ENCODE measurements around the gene ALX4.

Gene ALX4

GRCh38 chr11:44288133-44288526 lies 21.8 kb downstream of the ALX4 start:
- no peak for DNase-seq

GRCh38 chr11:44286911-44287310 lies 23.0 kb downstream of the ALX4 start:
- no peak for DNase-seq

- DNase-seq, result peak; percentile 74
Measured at GRCh38 chr11:44286268-44286880, 23.6 kb downstream of the ALX4 start.

- DNase-seq, result no peak
Measured at GRCh38 chr11:44285756-44286155, 24.2 kb downstream of the ALX4 start.

- DNase-seq, result peak; percentile 15
Measured at GRCh38 chr11:44282620-44283019, 27.3 kb downstream of the ALX4 start.

GRCh38 chr11:44281151-44281550 lies 28.8 kb downstream of the ALX4 start:
- DNase-seq, result no peak

- no peak for DNase-seq
Measured at GRCh38 chr11:44280257-44280656, 29.7 kb downstream of the ALX4 start.

GRCh38 chr11:44279483-44279882 lies 30.5 kb downstream of the ALX4 start:
- no peak for DNase-seq

DNA sequence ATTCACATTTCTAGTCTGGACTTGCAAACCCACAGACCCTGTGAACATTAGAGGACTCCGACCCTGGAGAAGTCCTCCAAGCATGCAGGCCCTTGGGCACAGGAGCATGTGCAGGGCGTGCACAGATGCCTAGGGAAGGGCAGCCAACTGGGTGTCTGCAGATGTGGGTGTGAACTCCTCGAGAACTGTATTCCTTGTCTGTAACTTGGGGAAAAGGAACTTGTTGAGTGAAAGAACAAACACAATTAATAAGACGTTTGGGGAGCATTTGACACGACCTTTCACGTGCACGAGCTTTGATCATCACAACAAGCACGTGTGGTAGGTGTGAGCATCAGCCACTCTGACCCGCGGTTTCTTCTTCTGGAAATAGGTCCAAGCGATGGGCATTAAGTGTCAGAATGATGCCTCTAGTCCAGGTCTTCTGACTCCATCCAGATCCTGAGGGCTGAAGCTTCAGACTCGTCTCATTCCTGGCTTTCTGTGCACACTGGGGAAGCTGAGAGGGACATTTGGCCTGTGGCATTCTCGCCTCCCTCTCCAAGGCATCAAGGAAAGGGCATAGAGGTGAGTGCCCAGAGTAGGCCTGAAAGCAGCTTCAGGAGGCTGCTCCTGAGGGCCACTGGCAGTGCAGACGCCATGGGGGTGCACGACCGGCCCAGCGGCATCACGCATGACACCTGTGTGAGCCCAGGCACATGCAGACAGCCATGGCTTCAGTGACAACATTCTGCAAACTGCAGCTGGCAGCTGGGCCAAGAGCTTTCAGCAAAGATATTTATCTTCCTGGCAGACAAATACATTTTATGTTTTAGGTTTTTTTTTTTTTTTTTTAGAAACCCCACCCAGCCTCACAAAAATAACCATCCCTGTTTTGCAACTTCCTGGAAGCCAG lies 32.5 kb downstream of the ALX4 start:
- no peak for DNase-seq

DNA sequence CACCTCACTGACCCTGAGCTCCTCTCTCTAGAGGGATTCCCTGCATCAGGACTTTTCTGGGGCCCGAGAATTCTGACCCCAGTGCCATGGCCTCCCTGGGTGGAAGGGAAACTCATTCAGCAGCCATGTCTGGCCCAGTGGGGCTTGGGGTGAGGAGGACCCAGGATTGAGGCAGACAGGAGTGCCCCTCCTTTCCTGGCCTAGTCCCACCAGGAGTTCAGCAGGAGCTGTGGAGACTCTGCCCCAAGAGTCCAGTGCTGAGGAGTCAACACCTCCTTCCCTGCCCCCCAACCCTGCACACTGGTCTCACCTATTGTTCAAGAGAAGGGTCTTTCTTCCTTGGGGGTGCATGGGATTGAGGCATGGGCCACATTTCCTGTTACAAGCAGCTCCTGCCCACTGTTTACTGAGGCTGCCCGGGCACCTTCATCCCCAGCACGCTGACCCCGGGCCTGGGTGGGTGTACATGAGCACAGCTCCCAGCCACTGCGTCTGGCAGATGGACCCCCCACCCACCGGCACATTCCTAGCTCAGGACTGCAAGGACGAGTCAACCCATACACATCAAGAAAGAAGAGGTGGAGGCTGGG lies 33.9 kb downstream of the ALX4 start:
- DNase-seq, result no peak

DNA sequence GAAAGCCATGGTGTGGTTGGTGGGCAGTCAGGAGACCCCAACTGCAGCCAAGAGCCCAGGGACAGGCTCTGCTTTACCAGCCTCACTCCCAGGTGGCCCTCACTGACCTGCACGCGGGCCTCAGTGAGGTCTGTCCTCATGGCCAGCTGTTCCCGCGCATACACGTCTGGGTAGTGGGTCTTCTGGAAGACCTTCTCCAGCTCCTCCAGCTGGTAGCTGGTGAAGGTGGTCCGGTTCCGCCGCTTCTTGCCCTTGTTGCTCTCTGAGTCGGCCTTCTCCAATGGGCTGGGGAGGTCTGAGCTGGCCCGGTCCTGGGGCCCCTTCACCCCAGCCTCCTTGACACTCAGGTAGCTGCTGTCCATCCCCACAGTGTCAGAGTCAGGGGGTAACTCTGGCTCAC lies 34.7 kb downstream of the ALX4 start:
- DNase-seq, result no peak

GRCh38 chr11:44274404-44274803 lies 35.5 kb downstream of the ALX4 start:
- no peak for DNase-seq

- no peak for DNase-seq
Measured at GRCh38 chr11:44271286-44271685, 38.7 kb downstream of the ALX4 start.

DNA sequence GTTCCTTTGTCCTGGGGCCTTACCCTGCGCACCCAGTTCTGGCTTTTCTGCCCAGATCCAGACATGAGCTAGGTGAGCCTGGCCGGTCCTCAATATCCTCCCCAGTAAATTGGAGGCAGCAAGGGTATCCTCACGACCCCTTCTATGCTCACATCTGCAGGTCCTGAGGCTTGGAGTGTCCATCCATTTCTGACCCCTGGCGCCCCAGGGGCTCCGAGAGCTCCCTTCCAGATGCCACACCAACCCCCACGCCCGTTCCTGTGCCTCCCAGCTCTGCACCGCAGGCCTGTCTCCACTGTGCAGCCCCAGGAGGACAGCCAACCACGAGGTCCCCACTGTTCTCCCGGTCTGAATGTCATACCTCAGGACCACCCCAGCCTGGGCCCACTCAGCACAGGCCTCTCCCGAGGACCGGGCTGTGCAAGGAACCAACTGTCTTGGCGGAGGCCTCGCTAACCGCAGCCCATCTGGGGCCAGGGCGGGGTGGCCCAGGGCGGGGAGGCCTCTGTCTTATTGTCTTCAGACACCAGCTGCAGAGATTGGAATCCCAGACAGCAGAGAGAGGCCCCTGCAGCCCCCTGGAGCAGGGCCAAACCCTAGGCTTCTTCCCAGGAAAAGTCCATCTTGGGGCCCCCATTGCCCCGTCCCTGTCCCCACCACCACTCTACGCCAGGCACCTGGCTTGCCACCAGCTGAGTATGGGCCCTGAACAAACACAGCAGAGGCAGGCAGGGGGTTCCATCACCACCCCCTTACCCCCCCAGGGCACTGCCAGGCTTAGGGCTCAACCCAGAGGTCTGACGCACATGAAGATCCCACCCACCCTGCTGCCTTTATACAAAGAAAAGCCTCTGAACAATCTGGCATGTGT lies 39.3 kb downstream of the ALX4 start:
- no peak for DNase-seq

DNA sequence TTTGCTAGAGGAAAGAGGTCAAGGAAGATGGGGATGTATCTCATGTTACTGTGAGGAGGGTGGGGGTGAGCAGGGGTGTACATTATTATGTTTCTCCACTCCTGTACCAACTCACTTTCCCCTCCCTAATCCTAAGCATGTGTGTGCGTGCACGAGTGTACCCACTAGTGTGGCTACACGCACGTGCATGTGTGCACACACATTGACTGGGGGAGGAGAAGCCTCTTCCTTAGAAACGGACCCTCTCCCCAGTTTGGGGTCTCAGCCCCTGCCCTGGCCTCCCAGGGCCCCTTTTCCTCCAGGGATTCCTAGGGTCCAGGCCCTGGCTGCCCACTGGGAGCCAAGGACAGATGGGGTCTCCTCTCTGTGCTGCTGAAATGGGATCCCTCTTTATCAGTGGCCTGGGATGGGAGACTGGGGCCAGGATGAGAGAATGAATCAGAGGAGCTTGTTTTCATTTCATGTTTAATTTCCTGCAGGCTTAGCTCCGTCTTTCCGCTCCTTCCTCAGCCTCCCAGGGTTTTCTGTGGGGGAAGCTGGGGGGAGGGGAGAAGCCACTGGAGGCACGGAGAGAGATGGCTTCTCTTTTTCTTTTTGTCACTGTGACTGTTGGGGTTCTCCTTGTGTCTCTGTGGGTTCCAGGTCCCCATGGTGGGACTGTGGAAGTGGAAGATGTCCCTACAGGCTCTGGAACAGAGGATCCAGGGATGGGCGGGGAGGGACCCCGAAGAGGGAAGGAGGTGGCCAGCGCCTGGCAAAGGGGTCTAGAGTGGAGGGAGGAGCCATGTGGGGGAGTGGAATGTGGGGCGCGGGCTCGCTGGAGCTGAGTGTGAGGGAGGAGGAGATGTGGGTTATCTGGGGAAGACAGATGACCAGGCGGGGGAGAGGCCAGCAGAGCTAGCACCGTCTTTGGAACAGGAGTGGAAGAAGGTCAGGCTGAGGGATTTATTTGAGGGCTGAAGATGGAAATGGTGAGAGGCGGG lies 40.3 kb downstream of the ALX4 start:
- DNase-seq, result no peak

- DNase-seq, result no peak
Measured at GRCh38 chr11:44268614-44269080, 41.3 kb downstream of the ALX4 start.

DNA sequence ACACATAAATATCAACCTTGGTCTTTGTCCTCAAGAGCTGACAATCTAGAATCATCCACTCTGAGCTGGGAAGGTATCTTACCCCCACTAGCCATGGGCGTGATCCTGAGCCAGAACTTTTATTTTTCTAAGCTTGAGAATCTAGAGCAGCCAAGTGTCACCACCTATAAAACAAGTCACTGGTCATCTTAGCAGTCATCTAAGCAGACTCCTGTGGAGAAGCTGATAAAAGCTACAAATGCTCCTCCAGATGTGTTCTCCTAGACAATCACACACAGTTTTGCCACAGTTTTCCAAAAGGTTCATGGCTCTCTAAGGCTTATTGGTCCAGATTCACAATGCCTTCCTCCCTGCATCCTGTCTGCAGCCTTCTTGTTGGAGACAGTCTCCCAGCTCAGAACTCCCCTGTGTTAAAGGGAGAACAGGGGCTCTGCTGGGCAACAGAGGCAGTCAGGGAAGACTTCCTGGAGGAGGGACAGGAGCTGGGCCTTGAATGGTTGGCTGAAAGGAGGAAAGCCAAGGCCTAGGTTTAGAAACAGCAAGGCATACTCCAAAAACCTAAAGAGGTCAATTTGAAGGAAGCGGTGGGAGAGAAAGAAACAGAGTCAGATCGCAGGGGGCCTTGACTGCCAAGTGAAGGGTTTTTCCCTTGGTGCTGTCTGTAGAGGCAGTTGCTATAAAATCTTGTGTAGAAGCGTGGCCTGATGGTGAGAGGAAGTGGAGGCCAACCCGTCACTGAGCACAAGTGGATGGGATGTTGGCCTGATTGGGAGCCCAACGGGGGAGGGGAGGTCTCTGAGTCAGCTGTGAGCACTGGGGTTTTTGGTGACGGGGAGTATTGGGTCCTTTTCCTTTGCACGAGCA lies 42.0 kb downstream of the ALX4 start:
- DNase-seq, result no peak

DNA sequence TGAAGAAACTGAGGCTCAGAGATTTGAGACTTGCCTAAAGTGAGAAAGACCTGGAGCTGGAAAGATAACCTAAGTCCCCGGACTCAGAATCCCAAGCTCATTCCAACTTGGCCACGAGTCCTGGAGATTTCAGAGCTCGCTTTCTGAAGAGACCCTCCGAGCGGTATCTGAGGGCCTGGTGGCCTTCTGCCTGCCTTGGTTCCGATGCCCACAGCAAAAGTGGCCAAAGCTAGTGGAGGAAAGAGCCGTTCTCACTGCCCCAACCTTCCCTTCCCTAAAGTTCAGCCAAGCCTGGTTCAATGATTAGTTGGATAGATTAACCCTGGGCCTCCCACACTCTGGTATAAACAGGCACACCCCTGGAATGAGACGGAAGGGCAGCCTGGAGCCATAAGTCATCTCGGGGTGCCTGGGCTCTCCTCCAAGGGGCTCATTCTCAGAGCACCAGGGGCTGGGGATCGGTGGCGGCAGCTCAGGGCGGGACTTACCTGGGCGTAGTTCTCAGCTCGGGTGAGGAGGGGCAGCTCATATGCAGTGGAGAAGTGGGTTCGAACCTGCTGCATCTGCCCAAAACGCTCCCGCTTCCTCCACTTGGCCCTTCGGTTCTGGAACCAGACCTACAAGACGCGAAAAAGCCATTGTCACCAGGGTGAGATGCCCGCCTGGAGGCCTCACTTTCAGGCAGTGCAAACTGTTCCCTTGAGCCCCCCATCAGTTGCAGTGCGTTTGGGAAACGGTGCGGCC lies 42.8 kb downstream of the ALX4 start:
- no peak for DNase-seq

DNA sequence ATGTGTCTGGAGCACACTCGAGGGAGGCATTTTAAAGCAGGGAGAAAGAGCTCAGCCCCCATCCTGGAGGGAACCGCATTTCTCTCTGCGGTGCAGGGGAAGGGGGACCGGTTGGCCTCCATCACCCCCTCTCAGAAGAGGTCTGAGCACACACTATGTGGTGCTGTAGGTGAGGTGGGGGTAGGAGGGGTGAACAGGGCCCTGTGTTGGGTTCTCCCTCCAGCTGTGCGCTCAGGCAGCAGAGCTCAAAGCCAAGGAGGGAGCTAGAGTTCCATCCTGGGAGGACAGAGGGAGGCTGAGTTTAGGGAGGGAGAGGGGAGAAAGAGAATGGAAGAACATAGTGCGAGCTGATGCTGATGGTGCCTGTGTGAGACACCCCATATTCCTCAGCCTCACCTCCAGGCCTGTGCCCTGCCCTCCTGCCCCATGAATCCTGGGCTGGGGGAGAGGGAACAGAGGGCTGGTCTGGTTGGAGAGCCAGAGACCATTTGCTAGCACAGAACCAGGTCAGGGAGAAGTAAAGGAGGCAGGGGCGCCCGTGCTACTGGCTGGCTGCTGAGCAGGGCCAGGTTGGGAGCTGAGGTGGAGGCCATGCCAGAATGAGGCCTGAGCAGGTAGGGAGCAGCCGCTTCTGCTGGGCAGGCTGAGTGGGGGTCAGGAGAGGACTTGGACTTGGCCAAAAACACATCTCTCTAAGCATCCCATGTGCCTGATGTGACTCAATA lies 43.7 kb downstream of the ALX4 start:
- DNase-seq, result no peak
